HEK293T (cell line): ENCODE data around the gene RPL6.

ENCODE experiments used
- ARNT ChIP-seq: fragments of 450-650 bp; IDR thresholded peaks from 2 replicates; pipeline ENCODE4 v1.6.1; 2017; ENCODE audit warnings: mild to moderate bottlenecking
- ELF4 ChIP-seq: fragments of 450-650 bp; IDR thresholded peaks from 2 replicates; pipeline ENCODE4 v1.6.1; 2017; ENCODE audit warnings: antibody characterized with exemption
- FOXA1 ChIP-seq: fragments of 450-650 bp; IDR thresholded peaks from 2 replicates; pipeline ENCODE4 v1.6.1; 2016; ENCODE audit warnings: mild to moderate bottlenecking
- FOXM1 ChIP-seq: fragments of 450-650 bp; IDR thresholded peaks from 2 replicates; pipeline ENCODE4 v1.6.1; 2017; ENCODE audit warnings: mild to moderate bottlenecking, borderline replicate concordance
- LEF1 ChIP-seq: fragments of 450-650 bp; IDR thresholded peaks from 2 replicates; pipeline ENCODE4 v1.6.1; 2017; ENCODE audit warnings: mild to moderate bottlenecking, borderline replicate concordance
- PKNOX1 ChIP-seq: fragments of 450-650 bp; IDR thresholded peaks from 2 replicates; pipeline ENCODE4 v1.6.1; 2016
- SP1 ChIP-seq: fragments of 450-650 bp; IDR thresholded peaks from 2 replicates; pipeline ENCODE4 v1.6.1; 2017
- TARDBP ChIP-seq: fragments of 450-650 bp; IDR thresholded peaks from 2 replicates; pipeline ENCODE4 v1.6.1; 2016
- ZNF384 ChIP-seq: fragments of 450-650 bp; IDR thresholded peaks from 2 replicates; pipeline ENCODE4 v1.6.1; 2016

GRCh38 chr12:112433551-112433950 is 24.1 kb upstream of the RPL6 start:
- TF ChIP-seq ELF4 (no peak), FOXA1 (no peak), FOXM1 (no peak), SP1 (no peak), PKNOX1 (no peak), ZNF384 (no peak), ARNT (no peak), TARDBP (no peak), LEF1 (no peak)
